Sigmoid colon (tissue), 7 donors: Measurements from ENCODE around the gene RPLP2. TPM values are rescaled to one million over a fixed set of nuclear protein-coding genes. Genes with fewer than 3 reads are reported as not detected.

Experiments used
- DNase-seq: peaks from one replicate; pipeline ENCODE4 v3.0.0-alpha.2; 2019
- H3K27ac ChIP-seq, 4 donors: fragments of 200-600 bp; sonication (generic); one replicate each; pipeline ENCODE4 v1.5.1; 2016 to 2019; ENCODE audit warnings: mild to moderate bottlenecking in 1 of 4
- H3K27me3 ChIP-seq, 3 donors: fragments of 200-600 bp; sonication (generic); one replicate each; pipeline ENCODE4 v1.5.1; 2019; ENCODE audit warnings: mild to moderate bottlenecking in 1 of 3
- H3K36me3 ChIP-seq, 4 donors: fragments of 200-600 bp; sonication (generic); one replicate each; pipeline ENCODE4 v1.5.1; 2016 to 2019
- H3K4me1 ChIP-seq, 4 donors: fragments of 200-600 bp; sonication (generic); one replicate each; pipeline ENCODE4 v1.5.1; 2017 to 2019
- H3K4me3 ChIP-seq, 4 donors: fragments of 200-600 bp; sonication (generic); one replicate each; pipeline ENCODE4 v1.5.1; 2017 to 2019; ENCODE audit warnings: mild to moderate bottlenecking in 2 of 4, moderate library complexity in 1 of 4
- H3K9me3 ChIP-seq, 4 donors: fragments of 200-600 bp in 3 of 4; sonication (generic) in 3 of 4; one replicate each; pipeline versions ENCODE4 v1.5.1 to v1.6.1; 2013 to 2019
- CTCF ChIP-seq, 4 experiments: fragments of 450-650 bp in 3 of 4; fragments of 200-600 bp in 1 of 4; IDR thresholded peaks; one replicate each; pipeline ENCODE4 v1.5.1; 2016 to 2019; ENCODE audit warnings: antibody characterized with exemption in 4 of 4, mild to moderate bottlenecking in 3 of 4, moderate library complexity in 2 of 4
- EP300 ChIP-seq, 4 donors: sonication (generic); formaldehyde crosslinking; IDR thresholded peaks; one replicate each; pipeline ENCODE4 v1.6.1; 2017; ENCODE audit warnings: antibody characterized with exemption in 4 of 4
- POLR2A ChIP-seq, 2 donors: fragments of 450-650 bp; IDR thresholded peaks; one replicate each; pipeline ENCODE4 v1.6.1; 2016; ENCODE audit warnings: antibody characterized with exemption in 2 of 2, mild to moderate bottlenecking in 2 of 2, moderate library complexity in 2 of 2
- POLR2AphosphoS5 ChIP-seq, 4 donors: sonication (generic); formaldehyde crosslinking; IDR thresholded peaks; one replicate each; pipeline ENCODE4 v1.6.1; 2017; ENCODE audit warnings: antibody characterized with exemption in 4 of 4
- WGBS, 2 donors: extraction: QIAGEN DNeasy Blood & Tissue Kit; methylation state at CpG; one replicate each; pipeline ENCODE4 v1.1.7; 2013; 5-methylcytosine and 5-hydroxymethylcytosine counted together
- intact Hi-C: fragments of 100-400 bp; cut with DNase I; formaldehyde crosslinking; loops from one replicate; pipeline ENCODE4 v1.15.1; 2023
- polyA plus RNA-seq, 3 donors: library from polyadenylated mRNA; stranded (reverse); fragments of 200-250 nt; gene quantifications; one replicate each; pipeline ENCODE4 v1.2.3, GENCODE V29; 2013
- total RNA-seq, 4 donors: library from RNA; depleted of rRNA; stranded (reverse); fragments of >200 nt; gene quantifications; one replicate each; pipeline ENCODE4 v1.1.0, GENCODE V29; 2016
- donor health status: healthy with polysubstance abuse.
- donor health status: Bipolar disorder and iron deficiency.
- donor health status: healthy.

Gene RPLP2
- total and polyA plus RNA-seq, 7 donors = 405 to 2,533 (median 632) TPM

GRCh38 chr11:788009-788640, 21.6 kb upstream of the RPLP2 start:
- H3K27me3 ChIP-seq = peaks cover 18 to 46% (median 22%) of the 10 kb centered on the region in 3 donors
- no peak for DNase-seq
- no peaks in the 10 kb centered on the region for H3K9me3 ChIP-seq
- peaks cover 0 to 15% (median 6%) of the 10 kb centered on the region in 4 donors for H3K4me1 ChIP-seq
- TF ChIP-seq POLR2AphosphoS5 (IDR thresholded peaks at IDR 0.05) (no peak), EP300 (IDR thresholded peaks at IDR 0.05) (no peak), CTCF (IDR thresholded peaks at IDR 0.05) (no peak), POLR2A (IDR thresholded peaks at IDR 0.05) (no peak)
- H3K27ac ChIP-seq = no peak overlapping the region
- H3K4me3 ChIP-seq = no peak overlapping the region
- peaks cover 0 to 8% (median 2%) of the 10 kb centered on the region in 4 donors for H3K36me3 ChIP-seq
- intact Hi-C loops = no loop called here
- WGBS, 2 donors = 37 to 57% methylated on average over 28 of the region's 28 CpGs

- peaks cover 18 to 46% (median 22%) of the 10 kb centered on the region in 3 donors for H3K27me3 ChIP-seq
- peaks cover 0 to 12% (median 2%) of the 10 kb centered on the region in 4 donors for H3K36me3 ChIP-seq
- TF ChIP-seq POLR2A (IDR thresholded peaks at IDR 0.05) (no peak), CTCF (IDR thresholded peaks at IDR 0.05) (no peak), POLR2AphosphoS5 (IDR thresholded peaks at IDR 0.05) (no peak), EP300 (IDR thresholded peaks at IDR 0.05) (no peak)
- 21 to 37% methylated on average over 31 of the region's 31 CpGs for WGBS, 2 donors
- H3K9me3 ChIP-seq = no peaks in the 10 kb centered on the region
- no peak overlapping the region for H3K27ac ChIP-seq
- intact Hi-C loops = no loop called here
- no peak overlapping the region for H3K4me3 ChIP-seq
- H3K4me1 ChIP-seq = peaks cover 0 to 8% (median 3%) of the 10 kb centered on the region in 4 donors
- DNase-seq = no peak
These were observed 20.5 kb upstream of the RPLP2 start for GRCh38 chr11:788953-789940.

- H3K4me3 ChIP-seq = no peak within 1 kb of the TSS
- no peaks in the 10 kb centered on the region for H3K9me3 ChIP-seq
- H3K27ac ChIP-seq = no peak within 1 kb of the TSS
- TF ChIP-seq CTCF (IDR thresholded peaks at IDR 0.05) = no peak
- TF ChIP-seq POLR2A (IDR thresholded peaks at IDR 0.05) = no peak
- peaks cover 18 to 46% (median 22%) of the 10 kb centered on the region in 3 donors for H3K27me3 ChIP-seq
- WGBS, 2 donors = 5 to 6% methylated on average over 44 of the region's 44 CpGs
- H3K36me3 ChIP-seq = peaks cover 0 to 12% (median 2%) of the 10 kb centered on the region in 4 donors
- H3K4me1 ChIP-seq = peaks cover 0 to 12% (median 9%) of the 10 kb centered on the region in 4 donors
- no peak for DNase-seq
- intact Hi-C loops = no loop called here
These were observed 19.8 kb upstream of the RPLP2 start, which contains the start of gene CEND1 for GRCh38 chr11:789943-790342. CEND1 (minus strand) TSS chr11:790090; CDS start chr11:788576, 1,514 bp downstream.

GRCh38 chr11:790721-791564, 18.8 kb upstream of the RPLP2 start:
- WGBS, 2 donors = 68 to 76% methylated on average over 18 of the region's 18 CpGs
- Histone ChIP-seq H3K27ac (no peak overlapping the region), H3K36me3 (peaks cover 0 to 12% (median 2%) of the 10 kb centered on the region in 4 donors), H3K4me1 (peaks cover 0 to 22% (median 19%) of the 10 kb centered on the region in 4 donors), H3K27me3 (peaks cover 18 to 46% (median 22%) of the 10 kb centered on the region in 3 donors), H3K9me3 (no peaks in the 10 kb centered on the region), H3K4me3 (no peak overlapping the region)
- no peak for TF ChIP-seq CTCF (IDR thresholded peaks at IDR 0.05)
- intact Hi-C loops = no loop called here
- DNase-seq = no peak
